AG08396 (cell line): ENCODE measurements around the gene CCDC27.
"Not testable (repeated sequence)": the region's sequence is repeated elsewhere in the genome, so short reads cannot be mapped to it uniquely, and the experiment has no call there.

Experiments used
- DNase-seq: peaks from one replicate; pipeline ENCODE4 v3.0.0; 2012; ENCODE audit warnings: low spot score, mixed read lengths

CCDC27 gene

GRCh38 chr1:3736708-3737107 is 15.5 kb upstream of the CCDC27 start:
- DNase-seq = no peak

- DNase-seq = no peak
Observed at GRCh38 chr1:3738943-3739342, 13.3 kb upstream of the CCDC27 start.

- DNase-seq = no peak
Observed at GRCh38 chr1:3740042-3740441, 12.2 kb upstream of the CCDC27 start.

- no peak for DNase-seq
Observed at GRCh38 chr1:3740752-3741151, 11.5 kb upstream of the CCDC27 start.

- DNase-seq = no peak
Observed at GRCh38 chr1:3741566-3742438, 10.4 kb upstream of the CCDC27 start.

- DNase-seq = no peak
Observed at GRCh38 chr1:3742439-3743298, 9.6 kb upstream of the CCDC27 start.

GRCh38 chr1:3743421-3743820 is 8.8 kb upstream of the CCDC27 start:
- DNase-seq = no peak

GRCh38 chr1:3743826-3744225 is 8.4 kb upstream of the CCDC27 start:
- DNase-seq = no peak

GRCh38 chr1:3744646-3745045 is 7.6 kb upstream of the CCDC27 start:
- no peak for DNase-seq

- no peak for DNase-seq
Observed at GRCh38 chr1:3745071-3745470, 7.2 kb upstream of the CCDC27 start.

- no peak for DNase-seq
Observed at GRCh38 chr1:3745590-3746381, 6.5 kb upstream of the CCDC27 start.

GRCh38 chr1:3746389-3746829 is 5.8 kb upstream of the CCDC27 start:
- DNase-seq = no peak

GRCh38 chr1:3746830-3747521 is 5.3 kb upstream of the CCDC27 start:
- peak; percentile 97 for DNase-seq

- DNase-seq = no peak
Observed at GRCh38 chr1:3747522-3747848, 4.8 kb upstream of the CCDC27 start.

GRCh38 chr1:3747903-3748302 is 4.3 kb upstream of the CCDC27 start:
- DNase-seq = no peak

- DNase-seq = not testable (repeated sequence)
Observed at GRCh38 chr1:3748316-3748900, 3.8 kb upstream of the CCDC27 start.

- no peak for DNase-seq
Observed at GRCh38 chr1:3749512-3749911, 2.7 kb upstream of the CCDC27 start.

- DNase-seq = no peak
Observed at GRCh38 chr1:3750741-3751140, 1.5 kb upstream of the CCDC27 start.

- DNase-seq = no peak
Observed at GRCh38 chr1:3753656-3754454, 1.6 kb downstream of the CCDC27 start.

GRCh38 chr1:3756394-3756793 is 4.1 kb downstream of the CCDC27 start:
- DNase-seq = no peak

- DNase-seq = no peak
Observed at GRCh38 chr1:3759164-3759563, 6.9 kb downstream of the CCDC27 start.
